A549 (cell line): Measurements from ENCODE around the gene PLSCR2.

Experiments used
- CBX2 ChIP-seq: fragments of 200-600 bp; sonication (generic); IDR thresholded peaks from 2 replicates; pipeline ENCODE4 v1.6.1; 2016; ENCODE audit warnings: low read depth, mild to moderate bottlenecking, borderline replicate concordance
- CEBPB ChIP-seq, 2 experiments: fragments of >200 bp in 1 of 2; sonication (Bioruptor Twin) in 1 of 2; formaldehyde crosslinking in 1 of 2; IDR thresholded peaks; 2 replicates each; pipeline ENCODE4 v1.6.1; 2012 to 2016
- CTCF ChIP-seq: fragments of >200 bp; sonication (Bioruptor Twin); formaldehyde crosslinking; IDR thresholded peaks from 3 replicates; pipeline ENCODE4 v1.5.1; 2016
- EP300 ChIP-seq, 2 experiments: fragments of >200 bp; sonication (Bioruptor Twin); formaldehyde crosslinking; IDR thresholded peaks; 2 replicates in 1 of 2; 3 replicates in 1 of 2; pipeline ENCODE4 v1.6.1; 2016 to 2017
- ESRRA ChIP-seq: fragments of 150-350 bp; IDR thresholded peaks from 2 replicates; pipeline ENCODE4 v1.6.1; 2014; ENCODE audit warnings: mild to moderate bottlenecking, low read length, borderline replicate concordance
- HDAC2 ChIP-seq: fragments of 200-600 bp; sonication (generic); IDR thresholded peaks from 2 replicates; pipeline ENCODE4 v1.6.1; 2016
- JUN ChIP-seq, 2 experiments: fragments of >200 bp; sonication (Bioruptor Twin); formaldehyde crosslinking; IDR thresholded peaks; 2 replicates in 1 of 2; 3 replicates in 1 of 2; pipeline ENCODE4 v1.6.1; 2016 to 2017
- MAX ChIP-seq: IDR thresholded peaks from 2 replicates; pipeline ENCODE4 v1.6.1; 2012
- NFE2L2 ChIP-seq: fragments of 150-350 bp; conservative IDR thresholded peaks from 2 replicates; pipeline ENCODE4 v1.6.1; 2014; ENCODE audit warnings: low read length
- POLR2A ChIP-seq: IDR thresholded peaks from 2 replicates; pipeline ENCODE4 v1.6.1; 2012; ENCODE audit warnings: mild to moderate bottlenecking, low read length
- RAD21 ChIP-seq, 2 experiments: fragments of >200 bp in 1 of 2; sonication (Bioruptor Twin) in 1 of 2; formaldehyde crosslinking in 1 of 2; IDR thresholded peaks in 1 of 2; conservative IDR thresholded peaks in 1 of 2; 2 replicates in 1 of 2; 3 replicates in 1 of 2; pipeline ENCODE4 v1.6.1; 2012 to 2018; ENCODE audit warnings: inconsistent platforms in 1 of 2
- RCOR1 ChIP-seq: fragments of 150-350 bp; IDR thresholded peaks from 2 replicates; pipeline ENCODE4 v1.6.1; 2014; ENCODE audit warnings: antibody characterized with exemption, low read length, low read depth
- USF2 ChIP-seq: fragments of 450-650 bp; IDR thresholded peaks from 2 replicates; pipeline ENCODE4 v1.6.1; 2014; ENCODE audit warnings: antibody characterized with exemption

DNA sequence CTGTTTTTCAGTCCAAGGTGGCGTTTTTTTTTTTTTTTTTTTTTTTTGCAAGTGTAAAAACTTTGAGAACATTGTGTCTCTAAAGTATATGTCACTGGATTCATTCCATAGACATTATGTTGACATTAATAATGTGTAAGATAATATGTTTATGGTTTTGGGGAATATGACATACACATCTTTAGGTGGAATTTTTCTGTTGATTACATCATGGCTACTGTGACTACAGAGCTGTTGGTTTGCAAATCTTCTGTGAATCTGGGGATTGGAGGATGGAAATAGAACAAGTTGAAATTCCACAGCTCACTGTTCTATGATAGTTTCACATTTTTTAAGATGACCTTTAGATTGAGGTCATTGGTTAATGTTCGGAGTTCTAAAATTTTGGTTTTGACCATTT lies 24.4 kb upstream of the PLSCR2 start:
- TF ChIP-seq HDAC2 (no peak), POLR2A (no peak), RAD21 (conservative IDR thresholded peaks at IDR 0.05 in 1 of 2, IDR thresholded peaks at IDR 0.05 in 1 of 2) (no peak), CBX2 (no peak), USF2 (no peak), CTCF (no peak), ESRRA (no peak), MAX (no peak), RCOR1 (no peak), CEBPB (IDR thresholded peaks at IDR 0.05) (no peak), EP300 (IDR thresholded peaks at IDR 0.05) (no peak), JUN (IDR thresholded peaks at IDR 0.05) (no peak), NFE2L2 (no peak)
